Right renal cortex interstitium (tissue), 3 donors: Measurements from ENCODE around the gene ARHGAP15. TPM values are rescaled to one million over a fixed set of nuclear protein-coding genes. Genes with fewer than 3 reads are reported as not detected.
A peak's percentile ranks its signal among the peaks of the same experiment; 100 is the strongest.

ENCODE experiments used
- DNase-seq, 3 donors: peaks; one replicate each; pipeline ENCODE4 v3.0.0-alpha.2; 2013; ENCODE audit warnings: low read depth in 3 of 3, low spot score in 2 of 3
- polyA plus RNA-seq, 3 donors: library from polyadenylated mRNA; unstranded; fragments of 120-200 nt; gene quantifications; one replicate each; pipeline ENCODE4 v1.2.1, GENCODE V29; 2013; ENCODE audit not compliant: insufficient read length in 3 of 3

The ARHGAP15 gene
- polyA plus RNA-seq, 3 donors, result 3.4 to 7.2 (median 5.1) TPM

GRCh38 chr2:143732076-143732475 is 602.9 kb downstream of the ARHGAP15 start:
- no peak for DNase-seq

GRCh38 chr2:143732871-143733270 is 603.7 kb downstream of the ARHGAP15 start:
- no peak for DNase-seq

GRCh38 chr2:143734507-143734906 is 605.3 kb downstream of the ARHGAP15 start:
- no peak for DNase-seq

- no peak for DNase-seq
Measured at GRCh38 chr2:143736904-143737303, 607.7 kb downstream of the ARHGAP15 start.

GRCh38 chr2:143740431-143740830 is 611.2 kb downstream of the ARHGAP15 start:
- no peak for DNase-seq

- DNase-seq, result no peak
Measured at GRCh38 chr2:143741205-143741604, 612.0 kb downstream of the ARHGAP15 start.

- no peak for DNase-seq
Measured at GRCh38 chr2:143742581-143742980, 613.4 kb downstream of the ARHGAP15 start.

- no peak for DNase-seq
Measured at GRCh38 chr2:143744114-143744513, 614.9 kb downstream of the ARHGAP15 start.

- DNase-seq, result no peak
Measured at GRCh38 chr2:143745060-143745459, 615.8 kb downstream of the ARHGAP15 start.

- DNase-seq, result no peak
Measured at GRCh38 chr2:143754742-143755141, 625.5 kb downstream of the ARHGAP15 start.

GRCh38 chr2:143758629-143759330 is 629.6 kb downstream of the ARHGAP15 start:
- DNase-seq, result no peak

GRCh38 chr2:143759455-143759854 is 630.2 kb downstream of the ARHGAP15 start:
- no peak for DNase-seq

- no peak for DNase-seq
Measured at GRCh38 chr2:143762176-143762928, 633.1 kb downstream of the ARHGAP15 start.

- no peak for DNase-seq
Measured at GRCh38 chr2:143764261-143764660, 635.0 kb downstream of the ARHGAP15 start.

GRCh38 chr2:143764706-143765105 is 635.5 kb downstream of the ARHGAP15 start:
- DNase-seq, result no peak

- DNase-seq, result no peak
Measured at GRCh38 chr2:143768991-143769390, 639.8 kb downstream of the ARHGAP15 start.

- no peak for DNase-seq
Measured at GRCh38 chr2:143771939-143772338, 642.7 kb downstream of the ARHGAP15 start.

- DNase-seq, result no peak
Measured at GRCh38 chr2:143776526-143777297, 647.5 kb downstream of the ARHGAP15 start.

GRCh38 chr2:143779021-143779420 is 649.8 kb downstream of the ARHGAP15 start:
- DNase-seq, result no peak

- peak; percentile 27 to 53 (median 34) for DNase-seq
Measured at GRCh38 chr2:143786026-143786765, 657.0 kb downstream of the ARHGAP15 start.

- no peak for DNase-seq
Measured at GRCh38 chr2:143787674-143788073, 658.5 kb downstream of the ARHGAP15 start.
